Muscle layer of colon (tissue), 2 donors: ENCODE measurements around the gene C11orf91.
A peak's percentile ranks its signal among the peaks of the same experiment; 100 is the strongest.

Experiments
- H3K27ac ChIP-seq: one replicate; pipeline ENCODE4 v1.7.0; 2013; ENCODE audit warnings: low read depth, mild to moderate bottlenecking, low read length, moderate library complexity
- H3K27me3 ChIP-seq, 2 donors: one replicate each; pipeline ENCODE4 v1.7.0; 2013; ENCODE audit warnings: low read length in 2 of 2, mild to moderate bottlenecking in 2 of 2; ENCODE audit not compliant: insufficient read depth in 2 of 2, control insufficient read depth in 1 of 2
- H3K36me3 ChIP-seq: one replicate; pipeline ENCODE4 v1.7.0; 2013; ENCODE audit warnings: mild to moderate bottlenecking, low read length; ENCODE audit not compliant: insufficient read depth
- H3K4me1 ChIP-seq: one replicate; pipeline ENCODE4 v1.7.0; 2013; ENCODE audit warnings: mild to moderate bottlenecking, low read length; ENCODE audit not compliant: insufficient read depth
- H3K4me3 ChIP-seq, 2 donors: one replicate each; pipeline ENCODE4 v1.7.0; 2013; ENCODE audit warnings: low read length in 2 of 2, low read depth in 1 of 2, mild to moderate bottlenecking in 1 of 2, moderate library complexity in 1 of 2
- H3K9ac ChIP-seq: one replicate; pipeline ENCODE4 v1.7.0; 2013; ENCODE audit warnings: low read length
- H3K9me3 ChIP-seq: one replicate; pipeline ENCODE4 v1.7.0; 2013; ENCODE audit warnings: mild to moderate bottlenecking, low read length
- donor health status: abdominal sarcoma.
- donor health status: Adenocarcinoma of cecum.

C11orf91 gene

DNA sequence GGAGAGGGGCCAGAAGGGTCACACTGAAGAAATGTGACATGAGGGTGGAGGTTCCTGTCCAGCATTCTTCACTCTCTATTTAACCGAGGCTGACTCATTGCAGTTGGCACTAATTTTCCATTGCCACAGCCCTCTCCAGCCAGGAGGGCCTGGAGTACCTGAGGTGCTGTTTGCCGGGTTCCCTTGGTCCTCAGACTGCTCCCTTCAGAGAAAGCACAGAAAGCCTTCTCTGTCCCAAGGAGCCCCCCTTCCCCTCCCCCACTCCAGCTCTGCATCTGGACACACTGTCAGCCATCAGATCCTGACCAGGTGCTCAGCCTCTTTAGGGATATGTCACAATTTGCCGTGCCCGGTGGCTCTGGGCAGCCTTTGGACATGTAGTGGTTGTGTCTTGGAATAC lies 3.2 kb upstream of the C11orf91 start:
- Histone ChIP-seq H3K27ac (no peak overlapping the region), H3K36me3 (peaks cover 14% of the 10 kb centered on the region), H3K4me3 (no peak overlapping the region), H3K4me1 (peaks cover 17% of the 10 kb centered on the region), H3K9me3 (no peaks in the 10 kb centered on the region), H3K9ac (no peak overlapping the region), H3K27me3 (no peaks in the 10 kb centered on the region)

DNA sequence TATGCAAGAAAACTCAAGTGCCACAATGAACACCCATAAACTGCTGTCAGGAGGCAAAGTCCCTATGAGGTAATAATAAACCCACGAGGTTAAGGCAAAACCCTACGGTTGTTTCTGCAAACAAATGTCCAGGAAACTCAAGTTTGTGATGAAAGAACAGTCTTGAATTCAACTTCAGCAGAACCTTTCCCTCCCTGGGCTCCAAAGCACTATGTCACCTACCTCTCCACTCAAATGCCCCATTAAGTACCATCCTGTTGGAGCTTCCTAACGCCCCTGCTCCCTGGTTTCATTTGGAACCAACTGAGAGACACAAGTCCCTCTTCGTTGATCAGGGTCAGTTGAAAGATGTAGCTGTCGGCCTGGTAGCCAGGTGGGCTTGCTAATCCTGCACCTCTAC lies 2.6 kb upstream of the C11orf91 start:
- Histone ChIP-seq H3K4me1 (peaks cover 17% of the 10 kb centered on the region), H3K9ac (no peak overlapping the region), H3K4me3 (no peak overlapping the region), H3K27ac (no peak overlapping the region), H3K36me3 (peaks cover 11% of the 10 kb centered on the region), H3K9me3 (no peaks in the 10 kb centered on the region), H3K27me3 (no peaks in the 10 kb centered on the region)

DNA sequence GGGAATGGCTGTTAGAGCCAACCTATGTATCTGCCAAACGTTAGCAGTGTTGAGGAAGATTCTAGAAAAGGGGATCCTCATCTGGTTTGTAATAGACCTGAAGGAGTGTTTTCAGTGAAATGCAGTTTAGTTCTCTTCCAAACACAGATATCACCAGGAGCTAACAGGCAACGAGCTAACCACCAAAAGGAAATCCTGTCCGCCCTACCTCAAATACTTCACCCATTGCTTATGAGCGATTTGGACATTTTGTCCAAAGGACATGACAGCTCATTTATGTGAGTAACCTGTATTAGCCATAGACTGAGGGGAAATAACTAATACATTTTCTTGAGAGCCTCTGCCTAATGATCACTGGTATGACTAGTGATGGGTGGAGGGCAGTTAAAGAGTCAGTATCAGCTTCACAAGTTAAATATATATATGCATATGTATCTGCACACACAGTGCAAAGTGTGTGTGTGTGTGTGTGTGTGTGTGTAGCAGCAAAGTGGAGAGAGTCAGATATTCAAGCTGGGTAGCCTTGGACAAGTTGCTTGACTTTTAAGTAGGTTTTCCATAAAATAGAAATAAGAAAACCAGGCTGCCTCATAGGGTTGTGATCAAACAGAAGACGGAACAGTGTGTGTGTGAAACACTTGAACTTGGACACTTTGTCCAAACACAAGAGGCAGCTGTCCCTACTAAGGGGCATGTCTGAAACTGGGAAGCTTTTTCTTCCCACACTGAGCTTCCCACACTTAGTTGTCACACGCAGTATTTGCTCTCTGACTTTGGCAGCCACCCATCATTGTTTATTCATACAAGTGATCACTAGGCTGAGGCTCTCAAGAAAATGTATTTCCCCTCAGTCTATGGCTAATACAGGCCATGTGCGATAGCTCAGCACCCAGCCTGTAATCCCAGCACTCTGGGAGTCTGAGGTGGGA lies 940 bp upstream of the C11orf91 start:
- H3K27me3 ChIP-seq = no peaks in the 10 kb centered on the region
- H3K27ac ChIP-seq = no peak overlapping the region
- H3K4me1 ChIP-seq = peaks cover 17% of the 10 kb centered on the region
- peaks cover 6% of the 10 kb centered on the region for H3K36me3 ChIP-seq
- H3K4me3 ChIP-seq = peak overlapping the region; percentile 48 to 65
- no peaks in the 10 kb centered on the region for H3K9me3 ChIP-seq
- H3K9ac ChIP-seq = peak overlapping the region; percentile 54

DNA sequence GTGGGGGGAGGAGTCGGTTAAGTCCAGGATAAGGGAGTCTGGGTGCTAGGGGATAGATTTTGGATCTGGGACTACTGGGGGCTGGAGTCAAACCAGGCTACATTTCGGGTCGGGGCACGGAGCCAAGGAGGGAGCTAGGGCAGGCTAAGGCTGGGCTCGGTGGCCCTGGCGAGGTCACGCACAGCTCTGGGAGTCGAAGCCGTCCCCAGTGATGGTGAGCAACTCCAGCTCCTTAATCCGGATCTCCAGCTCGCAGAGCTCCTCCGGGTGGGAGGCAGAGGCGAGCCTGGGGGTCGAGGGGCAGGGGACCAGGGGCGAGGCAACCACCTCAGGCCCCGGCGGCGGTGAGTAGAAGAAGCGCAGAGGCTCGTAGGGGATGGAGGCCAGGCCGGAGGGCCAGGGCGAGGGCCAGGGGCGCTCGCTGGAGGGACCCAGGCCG lies 544 bp downstream of the C11orf91 start:
- Histone ChIP-seq H3K9me3 (no peaks in the 10 kb centered on the region), H3K9ac (no peak overlapping the region), H3K4me1 (peaks cover 17% of the 10 kb centered on the region), H3K27ac (no peak overlapping the region), H3K36me3 (peaks cover under 1% of the 10 kb centered on the region), H3K4me3 (peak overlapping the region; percentile 37 to 48), H3K27me3 (no peaks in the 10 kb centered on the region)

DNA sequence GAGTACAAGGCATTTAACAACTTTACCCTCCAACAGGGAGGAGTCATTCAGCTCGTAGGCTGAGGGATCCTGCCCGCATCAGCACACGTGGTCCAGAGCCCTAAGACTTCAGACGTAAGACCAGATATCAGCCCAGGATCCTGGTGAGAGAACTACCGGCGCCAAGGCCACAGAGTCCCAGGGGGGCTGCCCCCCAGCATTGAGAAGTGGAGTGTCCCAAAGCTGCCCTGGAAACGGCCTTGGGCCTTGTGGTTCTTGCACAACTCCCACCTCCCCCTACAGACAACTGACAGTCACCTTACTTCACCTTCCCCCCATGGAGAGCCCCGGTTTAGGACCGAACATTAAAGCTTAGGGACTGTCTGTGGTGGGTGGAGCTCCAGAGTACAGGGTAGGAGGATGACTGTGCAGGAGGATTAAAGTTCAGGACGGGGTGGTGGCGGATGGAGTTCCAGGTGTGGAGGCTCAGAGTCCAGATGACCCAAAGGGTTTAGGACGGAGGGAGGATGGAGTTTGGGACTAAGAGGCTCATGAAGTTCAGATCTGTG lies 1.0 kb downstream of the C11orf91 start:
- Histone ChIP-seq H3K9me3 (no peaks in the 10 kb centered on the region), H3K36me3 (no peaks in the 10 kb centered on the region), H3K27ac (no peak overlapping the region), H3K27me3 (no peaks in the 10 kb centered on the region), H3K4me1 (peaks cover 17% of the 10 kb centered on the region), H3K4me3 (peak overlapping the region in 1 of 2 donors; percentile 37), H3K9ac (no peak overlapping the region)

DNA sequence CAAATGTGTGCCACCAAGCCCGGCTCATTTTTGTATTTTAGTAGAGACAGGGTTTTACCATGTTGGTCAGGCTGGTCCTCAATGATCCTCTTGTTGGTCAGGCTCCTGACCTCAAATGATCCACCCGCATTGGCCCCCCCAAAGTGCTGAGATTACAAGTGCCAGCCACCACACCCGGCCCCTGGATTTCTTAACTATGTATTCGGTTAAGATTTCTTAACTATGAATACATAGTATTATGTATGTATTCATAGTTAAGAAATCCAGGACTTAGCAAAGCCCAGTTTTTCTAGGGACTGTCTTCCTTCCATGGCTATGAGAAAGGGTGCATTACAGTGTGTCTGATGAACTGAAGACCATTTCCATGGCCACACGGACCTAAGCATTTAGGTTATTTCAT lies 1.7 kb downstream of the C11orf91 start:
- no peak overlapping the region for H3K4me3 ChIP-seq
- H3K27ac ChIP-seq = no peak overlapping the region
- no peaks in the 10 kb centered on the region for H3K36me3 ChIP-seq
- peaks cover 17% of the 10 kb centered on the region for H3K4me1 ChIP-seq
- no peak overlapping the region for H3K9ac ChIP-seq
- no peaks in the 10 kb centered on the region for H3K9me3 ChIP-seq
- no peaks in the 10 kb centered on the region for H3K27me3 ChIP-seq

DNA sequence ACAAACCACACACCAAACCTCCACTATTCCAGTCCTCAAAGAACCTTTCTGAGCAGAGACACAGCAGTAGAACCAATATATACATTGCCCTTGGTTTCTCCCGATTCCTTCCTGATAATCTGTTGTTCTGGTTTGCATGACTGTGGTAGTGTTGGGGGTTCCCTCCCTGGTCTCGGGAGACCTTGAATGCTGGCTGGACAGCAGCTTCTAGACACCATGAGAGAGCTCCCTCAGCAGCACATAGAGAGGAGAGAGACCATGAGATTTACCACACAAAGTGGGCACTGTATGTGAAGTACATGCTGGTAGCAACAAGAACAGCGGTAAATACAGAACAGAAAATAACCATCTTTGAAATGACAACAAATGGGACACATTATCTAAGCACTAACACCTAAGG lies 2.6 kb downstream of the C11orf91 start:
- Histone ChIP-seq H3K36me3 (no peaks in the 10 kb centered on the region), H3K9me3 (no peaks in the 10 kb centered on the region), H3K27ac (no peak overlapping the region), H3K27me3 (no peaks in the 10 kb centered on the region), H3K4me1 (peaks cover 17% of the 10 kb centered on the region), H3K9ac (no peak overlapping the region), H3K4me3 (no peak overlapping the region)

DNA sequence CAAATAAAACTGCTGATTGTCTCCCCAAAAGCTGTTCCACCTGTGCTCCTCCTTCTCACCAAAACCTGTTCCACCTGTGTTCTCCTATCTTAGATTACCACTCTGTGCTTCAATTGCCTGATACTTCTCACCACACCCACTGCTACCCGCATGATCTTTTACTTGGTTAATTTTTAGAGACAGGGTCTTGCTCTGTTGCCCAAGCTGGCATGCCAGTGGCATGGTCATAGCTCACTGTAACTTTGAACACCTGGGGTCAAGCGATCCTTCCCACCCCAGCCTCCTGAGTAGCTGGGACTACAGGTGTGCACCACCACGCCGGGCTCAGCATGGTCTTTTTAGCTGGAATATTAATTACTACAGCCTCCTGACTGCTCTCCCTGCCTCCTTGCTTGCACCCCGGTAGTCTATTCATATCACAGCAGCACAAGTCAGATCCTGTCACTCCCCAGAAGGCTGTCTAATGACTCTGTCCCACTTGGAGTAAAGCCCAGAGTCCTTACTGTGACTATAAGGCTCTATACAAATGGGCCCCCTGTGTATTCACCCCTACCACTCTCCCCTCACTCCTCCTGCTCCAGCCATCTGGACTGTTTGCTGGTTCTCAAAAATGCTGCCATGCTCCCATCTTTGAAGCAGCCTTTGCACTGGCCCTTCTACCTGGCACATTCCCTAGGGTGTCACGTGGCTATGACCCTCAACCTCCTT lies 3.5 kb downstream of the C11orf91 start:
- Histone ChIP-seq H3K4me3 (no peak overlapping the region), H3K27me3 (no peaks in the 10 kb centered on the region), H3K9me3 (no peaks in the 10 kb centered on the region), H3K36me3 (no peaks in the 10 kb centered on the region), H3K9ac (no peak overlapping the region), H3K27ac (no peak overlapping the region), H3K4me1 (peaks cover 26% of the 10 kb centered on the region)

DNA sequence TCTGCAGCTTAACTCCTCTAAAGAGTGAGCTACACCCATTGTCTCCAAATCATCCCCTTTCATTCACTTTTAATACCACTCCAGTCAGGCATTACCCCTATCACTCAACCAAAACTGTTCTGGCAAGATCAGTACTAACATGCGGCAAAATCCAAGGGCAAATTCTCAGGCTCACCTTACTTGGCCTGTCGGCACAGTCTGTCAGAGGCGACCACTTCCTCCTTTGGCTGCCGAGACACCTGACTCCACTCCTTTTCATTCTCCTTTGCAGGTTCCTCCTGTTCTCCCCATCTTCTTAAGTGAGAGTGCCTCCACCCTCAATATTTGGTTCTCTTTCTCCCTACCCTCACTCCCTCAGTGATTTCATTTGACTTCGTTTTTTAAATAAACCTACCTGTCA lies 4.2 kb downstream of the C11orf91 start:
- Histone ChIP-seq H3K9ac (no peak overlapping the region), H3K9me3 (no peaks in the 10 kb centered on the region), H3K27me3 (no peaks in the 10 kb centered on the region), H3K27ac (no peak overlapping the region), H3K4me1 (peaks cover 26% of the 10 kb centered on the region), H3K4me3 (no peak overlapping the region), H3K36me3 (no peaks in the 10 kb centered on the region)

DNA sequence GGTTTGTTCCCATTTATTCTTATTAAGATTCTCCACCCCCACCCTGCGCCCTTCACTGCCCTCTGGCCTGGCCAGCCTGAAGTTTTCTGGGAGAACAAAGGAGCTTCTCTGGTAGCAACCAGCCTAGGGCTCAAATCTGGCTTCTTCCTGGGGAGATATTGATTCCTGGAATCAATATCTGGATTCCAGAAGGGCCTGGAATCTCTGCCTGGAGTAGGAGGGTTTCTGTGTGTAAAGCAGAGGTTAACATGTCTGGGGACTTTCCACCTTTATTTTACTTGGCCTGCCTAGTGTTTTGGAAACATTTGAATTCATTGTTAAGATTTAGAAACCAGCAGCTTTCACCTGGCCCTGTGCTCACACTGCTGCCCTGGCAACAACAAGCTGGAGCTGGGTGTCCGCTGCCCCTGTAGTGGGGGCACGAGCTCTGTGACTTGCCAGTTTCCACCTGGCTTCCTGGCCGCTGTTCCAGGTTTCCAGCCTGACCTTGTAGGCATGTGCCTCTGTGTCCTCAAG lies 5.5 kb downstream of the C11orf91 start:
- Histone ChIP-seq H3K9me3 (no peaks in the 10 kb centered on the region), H3K9ac (no peak overlapping the region), H3K36me3 (no peaks in the 10 kb centered on the region), H3K27me3 (no peaks in the 10 kb centered on the region), H3K4me1 (peaks cover 27% of the 10 kb centered on the region), H3K4me3 (no peak overlapping the region), H3K27ac (no peak overlapping the region)

DNA sequence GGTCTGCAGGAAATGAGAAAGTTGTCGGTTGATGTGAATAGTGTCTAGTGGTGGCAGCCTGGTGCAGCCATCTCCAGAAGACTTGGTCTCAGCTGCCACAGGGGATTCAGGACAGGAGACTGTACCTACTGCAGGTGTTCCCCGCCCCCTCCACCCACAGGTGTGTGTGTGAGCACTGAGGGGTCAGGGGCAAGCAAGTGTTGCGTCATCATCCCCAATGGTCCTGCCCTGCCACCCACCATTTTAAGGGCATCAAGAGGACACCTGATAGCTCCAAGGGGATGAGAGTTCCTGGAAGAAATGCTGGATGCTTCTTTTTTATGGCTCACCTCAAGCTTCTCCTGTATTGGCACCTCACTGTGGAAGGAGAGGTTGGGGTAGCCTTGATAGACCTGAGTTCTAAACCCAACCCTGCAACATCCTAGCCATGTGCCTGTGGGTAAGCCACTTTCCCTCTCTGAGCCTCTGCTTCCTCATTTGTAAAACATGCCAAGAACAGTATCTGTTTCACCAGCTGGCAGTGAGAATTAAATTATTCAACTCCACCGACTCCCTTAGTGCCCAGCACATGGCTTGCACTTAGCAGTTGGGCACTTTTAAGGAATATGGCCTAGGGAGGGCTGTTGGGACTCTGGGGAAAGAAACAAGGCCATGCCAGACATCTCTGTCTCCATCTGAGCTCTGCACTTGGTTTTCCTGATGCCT lies 6.1 kb downstream of the C11orf91 start:
- no peaks in the 10 kb centered on the region for H3K36me3 ChIP-seq
- no peaks in the 10 kb centered on the region for H3K27me3 ChIP-seq
- H3K4me1 ChIP-seq = peaks cover 22% of the 10 kb centered on the region
- no peak overlapping the region for H3K9ac ChIP-seq
- H3K4me3 ChIP-seq = no peak overlapping the region
- no peaks in the 10 kb centered on the region for H3K9me3 ChIP-seq
- H3K27ac ChIP-seq = no peak overlapping the region
